HL-60 (cell line): ENCODE measurements around the gene ANKRD49.
A peak's percentile ranks its signal among the peaks of the same experiment; 100 is the strongest.

Source experiments
- DNase-seq, 2 experiments: peaks; one replicate each; pipeline ENCODE4 v3.0.0-alpha.2; 2010 to 2020; ENCODE audit warnings: low read depth in 1 of 2, low spot score in 1 of 2
- H3K27ac ChIP-seq: fragments of 250-450 bp; sonication (Bioruptor Pico); replicated peaks from 2 replicates; pipeline ENCODE4 v1.5.1; 2020; ENCODE audit warnings: mild to moderate bottlenecking, moderate library complexity
- H3K27me3 ChIP-seq: fragments of 250-450 bp; sonication (Bioruptor Pico); 2 replicates; pipeline ENCODE4 v1.5.1; 2021; ENCODE audit warnings: mild to moderate bottlenecking, moderate library complexity; ENCODE audit not compliant: insufficient read depth, poor library complexity, severe bottlenecking
- H3K4me3 ChIP-seq: replicated peaks from 2 replicates; pipeline ENCODE4 v1.5.1; 2011; ENCODE audit warnings: mild to moderate bottlenecking, control low read depth, low read length; ENCODE audit not compliant: insufficient read depth
- CTCF ChIP-seq: IDR thresholded peaks from one replicate; pipeline ENCODE4 v1.5.1; 2011; ENCODE audit warnings: low read length, control low read depth, inconsistent platforms; ENCODE audit not compliant: insufficient read depth
- GABPA ChIP-seq: IDR thresholded peaks from 2 replicates; pipeline ENCODE4 v1.6.1; 2012; ENCODE audit warnings: low read depth
- POLR2AphosphoS5 ChIP-seq: IDR thresholded peaks from 2 replicates; pipeline ENCODE4 v1.6.1; 2012; ENCODE audit warnings: low read depth
- REST ChIP-seq: IDR thresholded peaks from 2 replicates; pipeline ENCODE4 v1.6.1; 2012; ENCODE audit warnings: low read depth; ENCODE audit not compliant: insufficient replicate concordance
- SPI1 ChIP-seq: IDR thresholded peaks from 2 replicates; pipeline ENCODE4 v1.6.1; 2012; ENCODE audit warnings: low read depth, mild to moderate bottlenecking, borderline replicate concordance
- microRNA-seq: library from miRNA; unstranded; fragments of <30 nt; microRNA quantifications from one replicate; pipeline ENCODE4, GENCODE V29; 2018

Gene ANKRD49

GRCh38 chr11:94546886-94547285, 53.1 kb downstream of the ANKRD49 start:
- TF ChIP-seq GABPA (no peak), SPI1 (no peak), CTCF (no peak), POLR2AphosphoS5 (0 out of 2 replicates have a peak, but pooled peaks have one; percentile 48), REST (no peak)
- DNase-seq, result peak in 1 of 2 experiments; percentile 48
- peak overlapping the region; percentile 62 for H3K4me3 ChIP-seq
- peak overlapping the region; percentile 98 for H3K27ac ChIP-seq
- no peaks in the 10 kb centered on the region for H3K27me3 ChIP-seq

GRCh38 chr11:94549146-94549545, 55.4 kb downstream of the ANKRD49 start:
- Histone ChIP-seq H3K27ac (peak overlapping the region; percentile 98), H3K27me3 (no peaks in the 10 kb centered on the region), H3K4me3 (peak overlapping the region; percentile 62)
- TF ChIP-seq POLR2AphosphoS5 (peak; percentile 61; the same call in 1 of the 2 replicates), CTCF (no peak)
- peak in 1 of 2 experiments; percentile 49 for DNase-seq

Small RNA genes within 50 kb of the gene (microRNA-seq; reads per million reads assigned to microRNA genes)
- gene MIR548L, result 9.9 reads per million, percentile 31 among the genes with 10 or more reads in this experiment
